HepG2 (cell line): ENCODE data around the gene TADA2B. TPM values are rescaled to one million over a fixed set of nuclear protein-coding genes. Genes with fewer than 3 reads are reported as not detected.
A peak's percentile ranks its signal among the peaks of the same experiment; 100 is the strongest.

ENCODE experiments used
- ATAC-seq: fragments of 200-7000 bp; cut with Tn5 transposase; 3 replicates; pipeline ENCODE4 v1.9.1; 2020; ENCODE audit warnings: mild to moderate bottlenecking, moderate library complexity
- BruUV-seq: library from RNA; stranded (reverse); fragments of 400-500 nt; replicated peaks from 2 replicates; lab custom pipeline; 2021; lab: Mats Ljungman, UMichigan
- CTCF ChIA-PET: fragments of 300-600 bp; formaldehyde crosslinking; extraction: SDS; loops from one replicate; lab custom pipeline; 2021; ENCODE audit warnings: low total read pairs, inconsistent platforms, low intra/inter-chr PET ratio; lab: Yijun Ruan, JAX
- POLR2A ChIA-PET: fragments of 350-600 bp; sonication (Branson Sonifier 250); formaldehyde crosslinking; loops from one replicate; lab custom pipeline; 2020; ENCODE audit warnings: antibody characterized with exemption, inconsistent platforms; lab: Yijun Ruan, JAX
- DNase-seq: peaks from one replicate; pipeline ENCODE4 v3.0.0-alpha.2; 2015; ENCODE audit warnings: low spot score
- FAIRE-seq: peaks from 3 replicates; lab custom pipeline; 2011; peaks lifted over from hg19 to GRCh38; lab: Jason Lieb, UNC
- H2AFZ ChIP-seq: one replicate; pipeline ENCODE4 v1.6.1; 2011; ENCODE audit warnings: low read length, inconsistent platforms
- H3K27ac ChIP-seq: fragments of 300-600 bp; 3 replicates; pipeline ENCODE4 v1.8.0; 2011; ENCODE audit warnings: mixed run types, mild to moderate bottlenecking, mixed read lengths, low read length, inconsistent platforms; ENCODE audit not compliant: insufficient read depth; ENCODE audit errors: extremely low read length
- H3K27me3 ChIP-seq, 2 experiments: fragments of 200-600 bp in 1 of 2; 2 replicates in 1 of 2; 3 replicates in 1 of 2; pipeline versions ENCODE4 v1.6.0 to v1.8.0; 2011; ENCODE audit warnings: low read length in 2 of 2, mild to moderate bottlenecking in 2 of 2, moderate library complexity in 2 of 2, inconsistent platforms in 1 of 2; ENCODE audit not compliant: insufficient read depth in 2 of 2, control insufficient read depth in 1 of 2
- H3K36me3 ChIP-seq, 2 experiments: fragments of 200-600 bp in 1 of 2; replicated peaks in 1 of 2; 2 replicates in 1 of 2; 3 replicates in 1 of 2; pipeline versions ENCODE4 v1.5.1 to v1.8.0; 2011; ENCODE audit warnings: low read length in 2 of 2, inconsistent platforms in 1 of 2; ENCODE audit not compliant: insufficient read depth in 2 of 2, control insufficient read depth in 1 of 2
- H3K4me1 ChIP-seq: 2 replicates; pipeline ENCODE4 v1.5.1; 2012; ENCODE audit warnings: low read length, inconsistent platforms; ENCODE audit not compliant: insufficient read depth
- H3K4me2 ChIP-seq: 2 replicates; pipeline ENCODE4 v1.6.0; 2011; ENCODE audit warnings: low read depth, low read length, inconsistent platforms
- H3K4me3 ChIP-seq, 3 experiments: fragments of 200-600 bp in 1 of 3; sonication (generic), shearing (Covaris generic) in 1 of 3; replicated peaks in 1 of 3; 2 replicates each; pipeline ENCODE4 v1.5.1; 2011 to 2016; ENCODE audit warnings: low read length in 3 of 3, inconsistent platforms in 2 of 3, low read depth in 2 of 3, mild to moderate bottlenecking in 2 of 3, control low read depth in 1 of 3, mixed read lengths in 1 of 3; ENCODE audit not compliant: insufficient read depth in 1 of 3
- H3K79me2 ChIP-seq: one replicate; pipeline ENCODE4 v1.6.1; 2011; ENCODE audit warnings: low read length, inconsistent platforms; ENCODE audit not compliant: insufficient read depth
- H3K9ac ChIP-seq: 2 replicates; pipeline ENCODE4 v1.6.0; 2011; ENCODE audit warnings: mild to moderate bottlenecking, low read depth, low read length, inconsistent platforms; ENCODE audit not compliant: insufficient read depth
- H3K9me3 ChIP-seq: 2 replicates; pipeline ENCODE4 v1.5.1; 2012; ENCODE audit warnings: mild to moderate bottlenecking, low read length
- H4K20me1 ChIP-seq: 2 replicates; pipeline ENCODE4 v1.6.0; 2011; ENCODE audit warnings: inconsistent platforms, mild to moderate bottlenecking, low read length, moderate library complexity; ENCODE audit not compliant: insufficient read depth
- CHD4 ChIP-seq: fragments of 200-600 bp; sonication (generic); IDR thresholded peaks from 2 replicates; pipeline ENCODE4 v1.7.0; 2017; ENCODE audit warnings: mild to moderate bottlenecking, low read length, borderline replicate concordance
- HNF1A ChIP-seq, 2 experiments: sonication (generic) in 1 of 2; formaldehyde crosslinking in 1 of 2; IDR thresholded peaks; 2 replicates each; pipeline versions ENCODE4 v1.4.0 to v1.6.1; 2016 to 2020; ENCODE audit warnings: borderline replicate concordance in 1 of 2, low read depth in 1 of 2, mild to moderate bottlenecking in 1 of 2, missing genetic modification reagents in 1 of 2
- JARID2 ChIP-seq: sonication (generic); formaldehyde crosslinking; IDR thresholded peaks from 2 replicates; pipeline ENCODE4 v1.8.1; 2023; ENCODE audit warnings: missing genetic modification reagents, inconsistent platforms; ENCODE audit not compliant: insufficient replicate concordance
- LCORL ChIP-seq, 2 experiments: fragments of 450-650 bp in 1 of 2; sonication (generic) in 1 of 2; formaldehyde crosslinking in 1 of 2; IDR thresholded peaks; 2 replicates each; pipeline versions ENCODE4 v1.5.0 to v1.6.1; 2017 to 2020; ENCODE audit warnings: antibody characterized with exemption in 1 of 2, missing genetic modification reagents in 1 of 2
- MYPOP ChIP-seq: sonication (generic); formaldehyde crosslinking; IDR thresholded peaks from 2 replicates; pipeline ENCODE4 v1.8.1; 2023; ENCODE audit warnings: mild to moderate bottlenecking, moderate library complexity, missing genetic modification reagents
- NCOA5 ChIP-seq: sonication (generic); formaldehyde crosslinking; IDR thresholded peaks from 2 replicates; pipeline ENCODE4 v1.4.0; 2020; ENCODE audit warnings: missing genetic modification reagents
- POLR2A ChIP-seq, 2 experiments: IDR thresholded peaks; 2 replicates each; pipeline ENCODE4 v1.6.1; 2011; ENCODE audit warnings: low read depth in 2 of 2, low read length in 2 of 2, mild to moderate bottlenecking in 1 of 2, moderate library complexity in 1 of 2; ENCODE audit not compliant: insufficient read depth in 1 of 2
- POLR2AphosphoS2 ChIP-seq: IDR thresholded peaks from 2 replicates; pipeline ENCODE4 v1.6.1; 2011; ENCODE audit warnings: low read depth, low read length, improper control_type of control experiment
- PTBP1 ChIP-seq: fragments of 200-400 bp; formaldehyde crosslinking; IDR thresholded peaks from 2 replicates; pipeline ENCODE4 v1.6.1; 2018; ENCODE audit warnings: low read length, low read depth; ENCODE audit not compliant: poor library complexity, severe bottlenecking
- RBFOX2 ChIP-seq: fragments of 200-400 bp; formaldehyde crosslinking; IDR thresholded peaks from 2 replicates; pipeline ENCODE4 v1.6.1; 2017; ENCODE audit warnings: low read depth, mild to moderate bottlenecking, low read length
- SRSF1 ChIP-seq: fragments of 200-400 bp; formaldehyde crosslinking; optimal IDR thresholded peaks from 2 replicates; pipeline ENCODE3; 2017; ENCODE audit warnings: mild to moderate bottlenecking, low read depth, low read length, moderate library complexity
- TEAD3 ChIP-seq: optimal IDR thresholded peaks from 2 replicates; pipeline ENCODE3; 2016; ENCODE audit warnings: borderline replicate concordance
- ZBTB10 ChIP-seq: sonication (generic); formaldehyde crosslinking; IDR thresholded peaks from 2 replicates; pipeline ENCODE4 v1.4.0; 2020; ENCODE audit warnings: missing genetic modification reagents, borderline replicate concordance
- ZNF746 ChIP-seq: sonication (generic); formaldehyde crosslinking; IDR thresholded peaks from 2 replicates; pipeline ENCODE4 v1.8.0; 2022; ENCODE audit warnings: mild to moderate bottlenecking, missing genetic modification reagents
- WGBS: methylation state at CpG from one replicate; pipeline ENCODE4 v1.1.6; 2017; ENCODE audit warnings: low lambda C conversion rate; 5-methylcytosine and 5-hydroxymethylcytosine counted together
- in situ Hi-C: cut with HindIII; loops from 2 replicates; pipeline ENCODE4 v1.10.0; 2017; ENCODE audit warnings: low pct_unique_long_range_greater_than_20kb; ENCODE audit not compliant: extremely low pct_ligation_motif_present
- intact Hi-C: fragments of 100-400 bp; cut with micrococcal nuclease; formaldehyde crosslinking; loops from one replicate; pipeline ENCODE4 v1.10.0; 2022; ENCODE audit not compliant: unreplicated experiment
- polyA plus RNA-seq, 8 experiments: library from polyadenylated mRNA; depleted of rRNA in 3 of 8; stranded (reverse) in 7 of 8; unstranded in 1 of 8; fragments of >200 nt; fragmentation: Illumina TruSeq in 4 of 8; extraction: Trizol in 4 of 8; gene quantifications; 2 replicates each; pipeline versions ENCODE4 v1.2.1 to v1.2.3, GENCODE V29; 2011 to 2016; ENCODE audit warnings: low read depth in 4 of 8, missing spikeins in 1 of 8, mixed read lengths in 1 of 8; ENCODE audit not compliant: insufficient read depth in 1 of 8
- total RNA-seq, 5 experiments: library from RNA; depleted of rRNA; stranded (reverse); fragments of >200 nt; fragmentation: Illumina TruSeq; extraction: Trizol; gene quantifications; 2 replicates each; pipeline ENCODE4 v1.2.3, GENCODE V29; 2016; ENCODE audit warnings: low read depth in 1 of 5

The TADA2B gene
- total and polyA plus RNA-seq, 2 of the 13 experiments (the other 11 are each of a cell fraction or from before 2014, with no cell fraction given), result 4.6 to 8.9 TPM

GRCh38 chr4:7060346-7061150 is 17.4 kb downstream of the TADA2B start:
- no peak for FAIRE-seq
- intact Hi-C loops (no loop called here), in situ Hi-C loops (no loop called here)
- Histone ChIP-seq H3K4me3 (no peak overlapping the region), H3K4me2 (no peak overlapping the region), H3K79me2 (peaks cover 23% of the 10 kb centered on the region), H3K9ac (no peak overlapping the region), H3K9me3 (no peaks in the 10 kb centered on the region), H3K27ac (no peak overlapping the region), H2AFZ (no peak overlapping the region), H3K27me3 (no peaks in the 10 kb centered on the region), H3K4me1 (peaks cover 12% of the 10 kb centered on the region), H3K36me3 (peaks cover 15 to 69% of the 10 kb centered on the region in 2 experiments), H4K20me1 (peaks cover 21% of the 10 kb centered on the region)
- no peak for DNase-seq
- TF ChIP-seq RBFOX2 (peak; percentile 8; the same call in 1 of the 2 replicates), NCOA5 (CRISPR knock-in tag) (no peak), MYPOP (CRISPR knock-in tag) (no peak), JARID2 (CRISPR knock-in tag) (no peak), PTBP1 (no peak), POLR2AphosphoS2 (peak; percentile 35; the same call in 1 of the 2 replicates), CHD4 (no peak), HNF1A (IDR thresholded peaks at IDR 0.05; ENCODE audit: low read depth) (no peak), HNF1A (CRISPR knock-in tag; IDR thresholded peaks at IDR 0.05; ENCODE audit: borderline replicate concordance) (no peak), TEAD3 (CRISPR knock-in tag) (no peak), ZBTB10 (CRISPR knock-in tag) (no peak), POLR2A (IDR thresholded peaks at IDR 0.05; ENCODE audit: insufficient read depth in 1 of 2, low read depth in 2 of 2, low read length in 2 of 2) (0 out of 4 replicates have a peak, but pooled peaks of 1 of the 2 experiments have one; percentile 26), SRSF1 (peak; percentile 41), ZNF746 (no peak), LCORL (IDR thresholded peaks at IDR 0.05) (no peak), LCORL (CRISPR knock-in tag; IDR thresholded peaks at IDR 0.05) (no peak)
- no peak; the same call in 2 of the 3 replicates for ATAC-seq
- ChIA-PET CTCF (no interaction called here), POLR2A (interaction anchor here (1.1 to 1.8 kb wide), 3 partner anchors 7 to 18 kb away, joined by 3 to 5 read pairs (median 5); partner anchors contain the start of genes GRPEL1 and TADA2B)
- 98% methylated on average over 17 of the region's 20 CpGs for WGBS
- no TSS peak for BruUV-seq
